ENCODE data around the gene PAQR4. TPM values are rescaled to one million over a fixed set of nuclear protein-coding genes. Genes with fewer than 3 reads are reported as not detected.
"Not testable (repeated sequence)": the region's sequence is repeated elsewhere in the genome, so short reads cannot be mapped to it uniquely, and the experiment has no call there.

The PAQR4 gene
- total and polyA plus RNA-seq, 12 donors: 3.7 to 17.9 (median 7.1) TPM

- DNase-seq: peak; percentile 82 to 84
- Histone ChIP-seq H3K4me3 (peak overlapping the region in 6 of 10 donors; percentile 22 to 33 (median 30)), H3K4me1 (peaks cover 0 to 11% (median 9%) of the 10 kb centered on the region in 9 donors), H3K9me3 (no peaks in the 10 kb centered on the region), H3K27ac (no peak overlapping the region), H3K27me3 (no peaks in the 10 kb centered on the region), H3K36me3 (peaks cover 0 to 53% (median 14%) of the 10 kb centered on the region in 9 donors)
- ATAC-seq: peak; percentile 80 to 93 (median 89)
- WGBS, 2 donors: 6% methylated on average over 19 of the region's 19 CpGs
- TF ChIP-seq CTCF (IDR thresholded peaks at IDR 0.05): peak; percentile 93 to 99 (median 95)
- intact Hi-C loops (cut with DNase I): loop anchor here in 3 of 10 donors (5.0 to 10.0 kb wide), 3 partner anchors 55 to 92 kb away; partner anchors contain the start of genes PKMYT1 (in 1 of the 3) and ZG16B (in 1 of the 3)
These were observed 42.0 kb upstream of the PAQR4 start for GRCh38 chr16:2927010-2927646.

- not testable (repeated sequence) for H3K4me3 ChIP-seq, H3K9me3 ChIP-seq, ATAC-seq, H3K27ac ChIP-seq, H3K27me3 ChIP-seq, DNase-seq
- intact Hi-C loops (cut with DNase I): loop anchor here in 3 of 10 donors (5.0 to 10.0 kb wide), 3 partner anchors 54 to 93 kb away; partner anchors contain the start of genes PKMYT1 (in 1 of the 3) and ZG16B (in 1 of the 3)
- Histone ChIP-seq H3K36me3 (peaks cover 0 to 52% (median 16%) of the 10 kb centered on the region in 9 donors), H3K4me1 (peaks cover 0 to 11% (median 9%) of the 10 kb centered on the region in 9 donors)
- 87% methylated on average over 4 of the region's 4 CpGs for WGBS, 2 donors
These were observed 41.0 kb upstream of the PAQR4 start for GRCh38 chr16:2928151-2928550.

- DNase-seq (no peak), ATAC-seq (no peak)
- intact Hi-C loops (cut with DNase I): loop anchor here in 3 of 10 donors (5.0 to 10.0 kb wide), 3 partner anchors 54 to 94 kb away; partner anchors contain the start of genes PKMYT1 (in 1 of the 3) and ZG16B (in 1 of the 3)
- TF ChIP-seq CTCF (IDR thresholded peaks at IDR 0.05): no peak
- 89% methylated on average over 11 of the region's 11 CpGs for WGBS, 2 donors
- Histone ChIP-seq H3K4me1 (peaks cover 0 to 11% (median 9%) of the 10 kb centered on the region in 9 donors), H3K27ac (no peak overlapping the region), H3K36me3 (peaks cover 0 to 59% (median 22%) of the 10 kb centered on the region in 9 donors), H3K27me3 (no peaks in the 10 kb centered on the region), H3K9me3 (no peaks in the 10 kb centered on the region), H3K4me3 (no peak overlapping the region)
These were observed 40.4 kb upstream of the PAQR4 start for GRCh38 chr16:2928796-2929195.

GRCh38 chr16:2929693-2930092, 39.5 kb upstream of the PAQR4 start:
- WGBS, 2 donors: 91 to 92% methylated on average over 14 of the region's 14 CpGs
- no peak for DNase-seq
- intact Hi-C loops (cut with DNase I): loop anchor here in 3 of 10 donors (5.0 to 10.0 kb wide), 3 partner anchors 53 to 95 kb away; partner anchors contain the start of genes PKMYT1 (in 1 of the 3) and ZG16B (in 1 of the 3)
- peaks cover 0 to 63% (median 25%) of the 10 kb centered on the region in 9 donors for H3K36me3 ChIP-seq
- no peaks in the 10 kb centered on the region for H3K27me3 ChIP-seq
- no peak for TF ChIP-seq CTCF (IDR thresholded peaks at IDR 0.05)
- no peak overlapping the region for H3K4me3 ChIP-seq
- H3K27ac ChIP-seq: no peak overlapping the region
- no peaks in the 10 kb centered on the region for H3K9me3 ChIP-seq
- H3K4me1 ChIP-seq: peaks cover 0 to 11% (median 9%) of the 10 kb centered on the region in 9 donors
- ATAC-seq: no peak
